Jurkat, Clone E6-1 (cell line): Measurements from ENCODE around the gene CERS5.
"Not testable (repeated sequence)": the region's sequence is repeated elsewhere in the genome, so short reads cannot be mapped to it uniquely, and the experiment has no call there.

Experiments
- DNase-seq: peaks from one replicate; pipeline ENCODE4 v3.0.0-alpha.2; 2011; ENCODE audit warnings: low read depth, low spot score
- H3K4me3 ChIP-seq: 2 replicates; pipeline ENCODE4 v1.5.1; 2011; ENCODE audit warnings: mild to moderate bottlenecking, low read length, control low read depth, moderate library complexity

Gene CERS5

GRCh38 chr12:50086148-50086547, 81.0 kb downstream of the CERS5 start:
- H3K4me3 ChIP-seq: peak overlapping the region; percentile 93
- no peak for DNase-seq

- DNase-seq: peak; percentile 48
- peak overlapping the region; percentile 93 for H3K4me3 ChIP-seq
Observed at GRCh38 chr12:50085615-50086072, 81.5 kb downstream of the CERS5 start.

- H3K4me3 ChIP-seq: peak within 1 kb of the TSS; percentile 93
- peak; percentile 93 for DNase-seq
Observed at GRCh38 chr12:50084775-50085614, 82.2 kb downstream of the CERS5 start, which contains the start of gene SMARCD1. Gene SMARCD1 (plus strand): TSS chr12:50085342. CDS start chr12:50085370, 28 bp downstream.

GRCh38 chr12:50084409-50084774, 82.8 kb downstream of the CERS5 start:
- H3K4me3 ChIP-seq: peak overlapping the region; percentile 93
- DNase-seq: not testable (repeated sequence)

- no peak overlapping the region for H3K4me3 ChIP-seq
- no peak for DNase-seq
Observed at GRCh38 chr12:50083301-50083700, 83.9 kb downstream of the CERS5 start.

DNA sequence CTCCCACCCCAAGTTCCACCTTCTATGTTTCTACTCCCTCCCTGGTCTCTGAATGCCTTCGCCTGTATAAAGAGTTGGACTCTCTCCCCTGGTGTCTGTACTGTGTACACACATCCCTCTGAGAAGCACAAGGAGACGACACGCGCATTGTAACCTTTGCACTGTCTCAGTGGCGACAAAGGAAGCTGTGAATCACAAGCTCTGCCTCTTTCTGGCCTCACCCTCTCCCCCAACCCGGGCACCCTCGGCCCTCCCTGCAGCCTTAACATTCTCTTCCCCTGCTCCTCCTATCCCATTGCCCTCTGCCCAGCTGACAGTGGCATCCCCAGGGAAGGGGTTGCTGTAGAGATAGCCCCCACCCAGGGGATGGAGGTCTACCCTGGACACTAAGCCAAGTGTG, 84.5 kb downstream of the CERS5 start:
- H3K4me3 ChIP-seq: no peak overlapping the region
- no peak for DNase-seq

- H3K4me3 ChIP-seq: no peak overlapping the region
- DNase-seq: no peak
Observed at GRCh38 chr12:50081096-50081808, 85.9 kb downstream of the CERS5 start.

DNA sequence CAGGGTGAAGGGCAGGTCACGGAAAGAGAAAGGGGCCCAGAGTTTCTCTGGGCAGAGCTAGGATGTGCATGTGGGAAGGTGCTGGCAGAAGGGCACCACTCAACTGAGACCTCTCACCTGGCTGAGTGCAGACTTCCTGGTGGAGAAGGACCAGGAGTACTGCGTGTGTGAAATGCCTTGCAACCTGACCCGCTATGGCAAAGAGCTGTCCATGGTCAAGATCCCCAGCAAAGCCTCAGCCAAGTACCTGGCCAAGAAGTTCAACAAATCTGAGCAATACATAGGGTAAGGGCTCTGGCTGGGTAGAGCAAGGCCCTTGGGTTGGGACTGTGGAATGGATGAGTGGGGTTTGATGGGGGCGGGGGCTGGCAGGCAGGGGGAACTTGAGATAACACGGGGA, 87.4 kb downstream of the CERS5 start:
- DNase-seq: no peak
- no peak overlapping the region for H3K4me3 ChIP-seq
